Measurements from ENCODE around the gene SKAP1.
"Not testable (repeated sequence)": the region's sequence is repeated elsewhere in the genome, so short reads cannot be mapped to it uniquely, and the experiment has no call there.

SKAP1 gene

DNA sequence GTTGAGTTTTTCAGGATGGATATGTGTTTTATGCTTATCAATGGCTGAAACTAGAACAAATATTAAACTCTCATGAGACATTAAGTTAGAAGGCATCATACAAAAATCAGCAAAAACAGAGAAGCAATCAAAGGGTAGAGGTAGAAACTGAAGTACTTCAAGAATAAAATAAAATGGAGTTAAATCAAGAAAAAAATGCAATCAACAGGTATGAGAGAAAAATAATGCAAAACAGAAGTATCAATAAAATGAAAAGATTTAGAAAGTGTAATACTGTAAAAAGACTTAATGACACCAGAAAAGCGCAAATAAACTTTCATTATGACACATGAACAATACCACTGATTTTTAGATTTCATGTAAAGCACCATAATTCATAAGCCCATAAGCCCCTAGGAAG is 112.3 kb downstream of the SKAP1 start:
- DNase-seq (ENCODE audit: low read depth): no peak

DNA sequence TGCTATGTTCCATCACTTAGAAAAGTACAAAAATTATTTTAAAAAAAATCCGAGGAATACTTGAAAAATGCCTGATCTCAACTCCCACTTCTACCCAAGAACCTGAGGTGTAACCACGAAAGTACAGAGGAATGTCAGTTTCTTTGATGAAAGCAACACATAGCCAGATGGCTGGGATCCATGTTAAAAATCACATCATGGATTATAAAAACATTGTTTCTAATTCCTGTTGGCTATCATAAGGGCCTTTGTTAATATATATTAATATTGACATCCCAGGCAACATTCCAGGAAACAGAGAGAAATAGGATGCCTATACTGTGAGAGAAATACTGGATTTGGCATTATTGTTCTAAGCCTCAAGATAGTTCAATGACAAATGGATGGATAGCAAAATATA is 115.3 kb downstream of the SKAP1 start:
- DNase-seq (ENCODE audit: low read depth): no peak

DNA sequence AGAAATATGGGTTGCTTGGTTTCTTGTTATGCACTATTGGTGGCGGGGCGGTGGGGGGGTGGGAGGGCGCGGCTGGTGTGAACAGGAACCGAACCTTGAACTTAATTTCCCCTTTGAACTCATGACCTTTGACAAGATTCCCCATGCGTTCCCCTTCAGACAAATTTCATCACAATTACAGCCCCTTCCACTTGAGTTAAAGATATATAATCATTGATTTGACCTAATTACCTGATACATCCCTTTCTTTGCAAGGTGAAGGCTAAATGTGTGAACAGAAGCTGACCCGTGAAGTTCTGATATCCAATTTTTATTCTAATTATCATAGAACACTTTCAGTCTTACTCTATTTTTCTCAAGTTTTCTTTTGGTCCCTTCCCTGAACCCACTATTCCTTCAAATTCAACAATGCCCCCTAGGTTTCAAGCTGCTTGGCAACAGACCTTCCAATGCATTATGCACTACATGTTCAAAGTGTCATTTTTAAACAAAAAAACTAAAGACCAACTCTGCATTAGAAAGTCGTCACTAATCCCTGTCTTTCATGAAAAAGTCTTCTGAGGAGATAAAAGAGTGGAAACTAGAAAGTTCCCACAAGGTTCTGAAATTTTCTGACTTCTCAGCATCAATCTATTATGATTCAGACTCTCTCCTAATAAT is 116.8 kb downstream of the SKAP1 start:
- no peak for DNase-seq (ENCODE audit: low read depth)

DNA sequence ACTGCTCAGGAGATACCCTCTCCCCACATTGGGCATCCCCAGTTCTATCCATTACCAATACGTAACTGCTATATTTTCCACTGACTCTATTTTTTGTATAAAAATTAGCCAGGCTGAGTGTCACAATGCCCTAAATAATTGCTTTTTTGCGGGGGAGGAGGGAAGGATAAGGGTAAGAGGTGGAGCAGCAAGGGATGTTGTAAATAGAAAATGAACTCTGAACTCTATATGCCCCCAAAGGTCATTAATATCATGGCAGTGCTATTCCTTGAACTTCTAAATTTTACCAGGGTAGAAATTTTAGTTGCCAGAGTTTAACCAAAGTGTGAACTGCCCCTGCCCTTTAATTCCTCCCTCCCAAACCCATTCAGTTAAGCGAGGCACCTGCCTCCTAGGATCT is 118.7 kb downstream of the SKAP1 start:
- no peak for DNase-seq (ENCODE audit: low read depth)

DNA sequence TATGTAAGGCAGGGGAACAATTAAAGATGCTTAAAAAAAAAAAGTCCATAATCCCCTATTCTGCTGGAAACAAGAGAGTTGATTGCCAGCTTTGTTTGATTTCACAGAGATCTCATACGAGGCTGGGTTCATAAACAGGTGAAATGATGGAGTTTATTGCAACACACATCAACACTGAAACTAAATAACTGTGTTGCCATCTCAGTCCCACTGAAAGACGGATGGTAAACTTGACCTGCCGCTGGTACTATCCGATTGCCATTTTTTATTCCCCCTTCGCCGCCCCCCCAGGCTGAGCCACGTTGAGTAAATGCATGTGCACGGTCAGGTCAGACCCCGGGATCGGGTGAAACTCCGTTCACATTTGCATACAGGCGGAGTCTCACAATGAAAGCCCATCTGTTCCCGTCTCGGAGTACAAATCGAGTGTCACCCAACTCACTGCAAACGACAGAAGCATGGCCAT is 119.2 kb downstream of the SKAP1 start:
- DNase-seq (ENCODE audit: low read depth): no peak

DNA sequence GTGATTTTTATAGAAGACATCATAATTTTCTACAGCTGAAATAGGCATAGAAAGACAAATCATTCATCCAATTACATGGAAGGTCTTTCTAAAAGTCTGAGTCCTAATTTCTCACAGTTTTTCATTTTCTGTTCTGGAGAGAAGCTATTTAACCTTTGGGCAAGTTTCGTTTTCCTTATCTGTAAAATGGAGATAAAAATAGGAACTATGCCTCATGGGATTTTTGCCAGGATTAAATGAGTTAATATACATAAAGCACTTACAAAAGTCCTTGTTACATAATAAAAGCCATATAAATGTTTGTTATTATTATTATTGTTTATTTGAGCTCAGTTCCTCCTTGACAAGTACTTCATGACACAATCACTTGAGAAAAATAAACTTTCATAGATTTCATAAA is 121.4 kb downstream of the SKAP1 start:
- no peak for DNase-seq (ENCODE audit: low read depth)

DNA sequence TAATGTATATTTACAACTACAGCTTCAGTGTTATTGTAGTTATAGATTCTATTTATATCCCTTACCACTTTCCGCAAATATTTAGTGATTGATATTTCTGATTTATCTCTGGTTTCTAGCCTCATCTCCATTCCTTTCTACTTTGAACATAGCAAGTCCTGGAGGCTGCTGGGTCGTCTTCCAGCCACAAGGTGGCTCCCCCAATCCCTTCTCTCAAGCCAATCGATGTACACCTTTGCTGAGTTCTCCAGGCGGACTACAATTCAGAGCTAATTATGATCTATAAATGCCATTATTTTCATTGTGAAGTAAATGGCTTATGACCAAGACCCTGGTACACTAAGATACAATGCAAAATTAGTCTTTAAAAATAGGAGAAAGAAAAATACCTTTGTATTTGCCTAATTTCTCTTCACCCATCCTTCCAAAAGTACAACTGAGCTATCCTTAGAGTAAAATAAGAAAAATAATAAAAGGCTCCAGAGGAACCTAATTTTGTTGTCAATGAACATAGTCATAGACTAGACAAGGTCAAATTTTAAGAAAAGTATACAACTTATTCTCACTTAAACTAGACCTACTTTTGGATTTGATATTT is 122.1 kb downstream of the SKAP1 start:
- peak; percentile 34 for DNase-seq (ENCODE audit: low read depth)

DNA sequence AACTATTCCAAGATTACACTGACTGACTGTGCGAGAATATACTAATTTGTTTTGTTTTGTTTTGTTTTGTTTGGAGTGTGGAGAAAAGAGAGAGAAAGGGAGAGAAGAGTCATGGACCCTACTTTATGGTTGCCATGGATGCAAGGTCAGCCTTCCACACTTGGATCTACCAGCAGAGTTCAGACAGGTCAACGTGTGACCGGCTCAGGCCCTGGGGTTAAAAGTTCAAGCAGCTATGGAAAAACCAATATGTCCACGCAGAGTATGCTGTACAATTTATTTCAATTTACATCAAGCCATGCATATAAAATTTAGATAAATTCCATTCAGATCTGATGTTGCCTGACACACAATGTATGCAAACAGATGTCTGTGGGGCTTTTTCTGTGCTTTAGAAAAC is 122.8 kb downstream of the SKAP1 start:
- DNase-seq (ENCODE audit: low read depth): no peak

DNA sequence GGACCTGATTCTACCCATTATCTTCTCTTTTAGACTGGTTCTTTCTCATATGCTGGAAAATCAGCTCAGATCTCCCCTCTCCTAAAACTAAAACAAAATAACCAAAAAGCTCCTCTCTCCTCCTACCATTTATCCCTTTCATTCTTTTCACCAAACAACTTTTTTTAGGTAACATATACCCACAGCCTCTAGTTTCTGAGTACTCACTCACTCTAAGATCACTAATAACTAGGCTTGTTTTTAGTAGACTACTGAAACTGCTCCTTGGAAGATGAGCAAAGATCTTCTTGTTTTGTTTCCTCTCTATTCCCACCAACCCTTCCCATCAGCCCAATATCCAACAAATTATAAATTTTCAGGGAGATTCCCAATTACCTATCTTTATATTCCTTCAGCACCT is 129.0 kb downstream of the SKAP1 start:
- no peak for DNase-seq (ENCODE audit: low read depth)

DNA sequence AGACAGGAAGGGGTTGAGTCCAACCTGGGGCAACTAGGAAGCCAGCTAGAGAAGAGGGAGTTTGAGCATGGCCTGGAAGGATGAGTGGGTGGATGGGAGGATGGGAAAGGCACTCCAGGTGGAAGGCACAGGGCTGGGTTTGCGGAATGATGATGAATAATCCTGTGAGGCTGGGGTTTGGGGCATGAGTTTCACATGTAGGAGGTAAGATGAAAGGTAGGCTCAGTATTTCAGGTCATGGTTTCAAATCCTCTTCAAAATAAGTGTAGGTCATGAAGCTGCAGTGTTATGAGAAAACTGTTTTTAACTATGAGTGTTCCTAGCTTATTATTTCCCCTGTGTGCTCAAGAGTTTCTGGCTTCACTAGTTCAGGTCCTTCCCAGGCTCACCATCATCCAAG is 130.3 kb downstream of the SKAP1 start:
- DNase-seq (ENCODE audit: low read depth): no peak

DNA sequence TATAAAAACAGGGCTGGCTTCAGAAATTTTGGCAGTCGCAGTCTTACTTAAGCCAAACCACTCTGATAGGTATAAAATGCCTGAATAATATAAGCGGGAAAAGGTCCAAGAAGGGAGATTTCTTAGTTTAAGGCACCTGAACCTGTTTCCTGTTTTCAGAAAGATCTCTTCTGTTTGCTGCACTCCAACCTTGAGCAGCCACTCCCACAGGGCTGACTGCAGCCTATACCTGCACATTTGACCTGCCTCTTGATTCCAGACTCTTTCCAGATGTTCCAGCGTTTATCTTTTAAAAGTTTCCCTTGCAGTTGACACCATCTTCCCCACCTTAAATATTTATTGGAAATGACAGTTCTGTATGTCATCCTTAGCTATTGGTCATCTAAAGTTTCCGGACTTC is 132.2 kb downstream of the SKAP1 start:
- DNase-seq (ENCODE audit: low read depth): no peak

DNA sequence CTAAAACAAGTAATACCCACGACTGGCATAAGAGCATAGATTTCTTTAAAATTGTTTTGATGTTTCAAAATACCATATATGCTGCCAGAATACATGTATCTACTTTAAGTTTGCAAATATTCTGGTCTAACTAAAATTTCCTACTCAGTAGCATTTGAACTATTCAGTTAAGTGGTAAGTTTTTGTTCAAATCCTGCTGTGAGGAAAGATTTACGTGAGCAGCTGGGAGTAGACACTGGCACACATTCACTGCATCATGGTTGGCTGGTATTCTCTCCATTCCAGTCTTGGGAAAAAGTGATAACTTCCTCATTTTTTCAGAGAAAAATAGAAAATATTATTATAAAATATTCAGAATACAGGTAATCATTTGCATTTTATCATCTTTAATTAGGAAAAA is 133.6 kb downstream of the SKAP1 start:
- DNase-seq (ENCODE audit: low read depth): no peak

DNA sequence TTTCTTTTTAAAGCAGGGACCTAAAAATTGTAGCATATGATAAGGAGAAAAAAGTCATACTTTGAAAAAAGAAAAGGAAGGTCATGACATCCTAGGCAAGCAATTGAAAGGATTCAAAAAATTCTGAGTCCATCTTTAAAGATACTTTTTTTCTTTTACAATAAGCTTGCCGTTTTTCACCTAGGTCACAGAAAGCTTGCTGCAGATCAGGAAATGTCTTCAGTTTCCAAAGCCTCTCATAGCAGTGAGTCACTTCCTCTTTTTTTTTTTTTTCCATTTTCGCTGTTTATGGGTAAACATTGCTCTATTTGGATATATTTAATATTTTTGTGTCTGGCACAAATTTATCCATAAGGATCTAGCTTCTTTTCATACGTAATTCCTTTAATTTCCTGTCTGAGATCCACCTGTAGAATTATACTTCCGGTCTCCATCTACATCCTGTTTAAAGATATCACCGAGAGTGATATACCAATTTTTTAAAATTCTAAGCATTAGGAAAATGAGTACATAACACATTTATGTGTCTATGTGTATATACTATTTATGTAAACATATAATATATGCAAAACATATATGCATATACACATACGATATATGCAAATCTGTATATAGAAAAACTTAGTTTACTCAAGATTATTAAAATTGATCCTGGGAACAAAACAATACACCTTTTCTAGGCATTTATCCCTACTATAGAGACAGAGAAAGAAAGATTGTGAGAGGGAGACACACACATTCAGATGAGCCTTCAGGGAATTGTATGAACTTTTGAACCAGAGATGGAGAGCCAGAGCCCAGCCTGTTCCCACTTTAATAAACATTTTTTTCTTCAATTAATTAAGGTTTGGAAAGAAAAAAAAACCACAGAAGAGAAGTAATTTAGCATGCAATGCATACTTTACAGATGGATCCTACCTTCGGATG is 134.4 kb downstream of the SKAP1 start:
- no peak for DNase-seq (ENCODE audit: low read depth)

DNA sequence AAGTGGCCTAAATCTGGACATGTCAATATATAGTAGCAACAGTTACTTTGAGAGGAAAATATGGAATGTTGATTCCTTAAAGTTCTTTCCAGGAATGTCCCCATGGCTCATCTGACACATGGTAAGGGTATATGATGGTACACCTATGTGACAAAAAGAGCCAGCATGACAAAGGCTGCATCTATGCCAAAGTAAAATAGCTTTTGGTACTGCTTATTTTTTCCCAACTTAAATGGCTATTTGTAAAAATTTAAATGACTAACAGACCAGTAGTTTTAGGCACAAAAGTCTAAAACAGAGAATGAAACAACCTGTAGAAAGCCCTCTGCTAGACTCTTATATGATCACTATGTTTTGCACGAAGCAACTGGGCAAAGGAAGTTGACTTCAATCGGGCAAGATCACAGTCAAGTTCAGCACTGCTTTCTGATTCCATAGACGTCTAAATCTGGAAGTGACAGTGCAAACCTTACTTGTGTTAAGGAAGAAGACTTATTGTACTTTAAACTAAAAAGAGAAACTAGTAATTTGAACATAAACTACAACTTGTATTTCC is 135.1 kb downstream of the SKAP1 start:
- no peak for DNase-seq (ENCODE audit: low read depth)

DNA sequence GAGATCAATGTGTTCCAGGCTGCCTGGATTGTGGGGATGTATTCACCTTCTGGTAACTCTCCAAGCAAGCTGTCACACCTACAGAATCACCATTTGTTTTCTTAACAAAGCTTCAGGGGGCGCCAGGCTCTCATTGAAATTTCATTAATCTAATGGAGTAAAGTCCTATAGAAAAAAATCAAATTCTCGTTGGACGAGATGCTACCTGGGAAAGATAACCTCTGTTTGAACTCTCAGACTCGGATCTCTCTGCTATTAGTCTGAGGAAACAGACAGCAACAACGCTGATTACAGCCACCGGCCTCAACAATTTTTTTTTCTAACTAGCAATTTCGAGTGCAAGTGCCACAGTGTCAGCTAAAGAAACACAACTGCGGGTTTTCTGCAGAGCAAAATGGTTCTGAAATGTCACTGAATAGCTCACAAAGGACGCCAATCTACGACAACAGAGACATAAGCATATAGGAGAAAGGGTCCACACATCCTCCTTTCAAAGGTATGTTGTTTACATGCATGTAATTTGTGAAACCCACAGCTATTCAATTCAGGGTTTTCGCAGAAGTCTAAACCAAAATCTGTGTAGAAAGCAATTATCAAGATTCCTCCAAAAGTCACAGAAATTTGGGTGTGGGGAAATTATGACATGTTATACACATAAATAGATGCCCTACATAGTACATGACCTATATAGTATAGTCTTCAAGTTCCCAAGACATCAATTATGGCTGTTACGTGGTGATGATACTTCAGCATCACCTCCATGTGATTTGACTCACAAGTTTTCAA is 135.8 kb downstream of the SKAP1 start:
- no peak for DNase-seq (ENCODE audit: low read depth)

DNA sequence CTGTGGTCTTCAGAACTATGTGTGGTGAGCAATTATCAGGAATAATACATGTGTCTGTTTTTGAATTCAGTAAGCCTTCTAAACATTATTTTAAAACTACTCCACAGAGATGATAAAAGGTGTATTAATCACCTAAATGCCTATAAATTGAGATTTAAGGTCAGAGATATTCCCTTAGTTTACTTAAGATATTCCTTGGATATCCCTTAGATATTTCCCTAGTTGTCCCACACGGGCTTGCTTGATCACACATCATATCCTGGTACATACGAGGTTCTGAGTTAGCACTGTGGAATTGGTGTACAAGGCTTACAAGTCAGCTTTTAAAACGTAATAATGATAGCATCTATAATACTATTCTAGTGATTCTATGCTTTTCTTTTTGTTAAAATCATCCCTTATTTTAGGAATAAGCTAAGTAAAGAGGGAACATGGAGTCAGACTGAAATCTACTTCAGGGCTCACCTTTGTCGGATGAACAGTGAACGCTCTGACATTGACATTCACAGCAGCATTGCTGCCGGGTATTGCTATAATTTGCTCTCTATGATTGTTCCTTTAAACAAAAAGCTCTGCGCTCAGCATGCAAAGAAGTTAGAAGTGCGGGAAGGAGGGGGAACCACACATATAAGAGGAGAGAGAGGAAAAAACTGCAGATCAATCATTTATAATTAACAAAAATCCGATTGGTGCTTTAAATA is 136.5 kb downstream of the SKAP1 start:
- DNase-seq (ENCODE audit: low read depth): no peak

DNA sequence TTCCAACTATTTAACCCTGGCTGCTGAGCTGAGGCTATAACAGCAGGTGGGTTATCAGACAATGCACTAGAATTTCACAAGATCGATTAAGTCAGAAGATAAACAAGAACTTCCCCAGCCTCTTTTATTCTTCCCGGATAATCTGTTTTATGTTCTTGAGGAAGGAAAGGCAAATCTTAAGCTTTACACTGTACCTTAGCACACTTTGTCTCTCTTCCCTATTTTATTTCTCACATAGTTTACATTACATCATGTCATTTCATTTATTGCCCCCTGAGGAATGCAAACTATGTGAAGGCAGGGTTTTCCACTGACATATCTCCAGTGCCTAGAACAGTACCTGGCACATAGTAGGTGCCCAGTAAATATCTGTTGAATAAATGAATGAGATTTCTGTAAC is 139.6 kb downstream of the SKAP1 start:
- DNase-seq (ENCODE audit: low read depth): no peak

DNA sequence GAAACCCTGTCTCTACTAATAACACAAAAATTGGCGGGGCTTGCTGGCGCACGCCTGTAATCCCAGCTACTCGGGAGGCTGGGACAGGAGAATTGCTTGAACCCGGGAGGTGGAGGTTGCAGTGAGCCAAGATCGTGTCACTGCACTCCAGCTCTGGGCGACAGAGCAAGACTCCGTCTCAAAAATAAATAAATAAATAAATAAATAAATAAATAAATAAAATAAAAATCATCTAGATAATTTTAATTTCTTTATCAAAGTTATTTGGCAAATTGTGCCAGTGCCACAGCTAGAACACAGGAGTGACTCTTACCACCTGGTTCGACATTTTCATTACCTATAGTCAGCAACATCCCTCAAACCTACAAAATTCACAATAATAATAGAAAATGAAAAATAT is 143.1 kb downstream of the SKAP1 start:
- DNase-seq (ENCODE audit: low read depth): not testable (repeated sequence)

DNA sequence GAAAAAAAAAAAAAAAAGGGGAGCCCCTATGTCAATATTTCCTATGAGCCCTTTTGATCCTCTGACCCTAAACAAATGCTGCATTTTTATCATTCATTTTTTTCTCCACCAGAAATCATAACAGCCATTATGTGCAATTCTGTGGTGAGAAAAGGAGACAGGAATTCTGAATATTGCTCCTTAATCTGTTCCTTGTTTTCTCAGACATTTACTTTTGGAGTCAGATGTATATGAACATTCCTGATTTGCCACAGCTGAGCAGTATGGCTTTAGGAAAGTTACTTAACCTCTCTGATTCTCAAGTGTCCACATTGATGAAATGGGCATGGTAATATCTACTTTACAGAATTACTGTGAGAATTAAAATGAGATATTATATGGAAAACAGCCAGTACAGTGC is 144.4 kb downstream of the SKAP1 start:
- no peak for DNase-seq (ENCODE audit: low read depth)

DNA sequence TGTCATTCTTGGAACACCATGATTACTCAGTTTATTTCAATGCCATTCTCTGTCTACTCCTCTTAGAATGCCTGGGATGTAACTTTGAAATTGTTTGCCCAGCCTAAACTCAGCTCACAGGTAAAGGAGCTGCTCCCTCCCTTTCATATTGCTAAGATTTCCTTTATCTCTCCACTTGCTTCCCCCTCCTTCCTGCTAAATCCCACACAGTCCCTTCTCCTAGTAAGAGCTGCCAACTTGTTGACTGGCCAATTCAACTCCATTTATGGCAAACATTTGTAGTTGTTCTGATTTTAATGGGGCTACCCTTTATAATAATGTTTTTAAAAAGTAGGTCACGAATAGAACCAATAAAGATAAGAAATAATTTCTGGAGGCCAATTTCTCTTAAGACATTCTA is 146.1 kb downstream of the SKAP1 start:
- DNase-seq (ENCODE audit: low read depth): no peak

DNA sequence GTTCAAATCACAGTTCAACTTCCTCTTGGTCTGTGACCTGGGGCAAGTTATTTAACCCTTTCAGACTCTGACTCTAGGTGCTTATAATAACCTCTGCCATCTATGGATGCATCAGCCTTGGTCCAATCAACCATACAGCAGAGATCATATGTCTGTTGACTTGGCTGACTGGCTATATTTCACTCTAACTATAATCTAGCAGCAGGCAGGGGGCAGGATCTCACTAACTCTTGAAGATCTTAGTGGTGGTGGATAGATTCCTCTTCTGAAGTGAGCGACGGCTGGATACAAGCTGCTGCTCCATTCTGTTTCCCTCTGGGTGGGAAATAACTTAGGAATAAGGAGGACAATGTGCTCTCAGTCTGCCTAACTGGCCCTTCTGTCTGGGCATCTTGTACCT is 146.6 kb downstream of the SKAP1 start:
- DNase-seq (ENCODE audit: low read depth): no peak

Measured in fibroblast of the conjunctiva (primary cell).